ENCODE data around the gene AARS1. TPM values are rescaled to one million over a fixed set of nuclear protein-coding genes. Genes with fewer than 3 reads are reported as not detected.

Gene AARS1
- total and polyA plus RNA-seq, 2 of the 8 experiments (the other 6 are each of a cell fraction or from before 2014, with no cell fraction given): 130 to 235 TPM

DNA sequence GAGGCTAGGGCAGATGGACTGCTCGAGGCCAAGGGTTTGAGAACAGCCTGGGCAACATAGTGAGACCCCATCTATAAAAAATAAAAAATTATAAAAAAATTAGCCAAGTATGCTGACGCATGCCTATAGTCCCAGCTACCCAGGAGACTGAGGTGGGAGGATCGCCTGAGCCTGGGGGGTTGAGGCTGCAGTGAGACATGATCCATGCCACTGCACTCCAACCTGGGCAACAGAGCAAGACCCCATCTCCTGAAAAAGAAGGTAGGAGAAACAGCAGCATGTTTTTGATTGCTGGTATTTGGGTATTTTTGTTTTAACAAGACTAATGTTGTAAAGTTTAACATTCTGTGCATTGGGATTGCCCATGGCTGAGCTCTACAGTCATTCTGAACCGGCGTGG is 48.5 kb upstream of the AARS1 start:
- H3K4me1 ChIP-seq (replicated peaks in 1 of 4; ENCODE audit: control insufficient read depth in 3 of 4, insufficient read depth in 4 of 4, low read length in 3 of 4): no peaks in the 10 kb centered on the region; a peak in 1 of 7 replicates
- no peak for FAIRE-seq
- TF ChIP-seq RBBP5 (IDR thresholded peaks at IDR 0.05; ENCODE audit: borderline replicate concordance, low read depth, low read length) (no peak), EGR1 (IDR thresholded peaks at IDR 0.05; ENCODE audit: borderline replicate concordance, low read depth, low read length) (no peak), CEBPB (IDR thresholded peaks at IDR 0.05; ENCODE audit: low read depth, low read length) (no peak), CREB1 (IDR thresholded peaks at IDR 0.05) (no peak), FOSL1 (IDR thresholded peaks at IDR 0.05; ENCODE audit: insufficient read depth, low read depth, low read length) (no peak), TAF1 (IDR thresholded peaks at IDR 0.05; ENCODE audit: low read depth, low read length) (no peak)
- TF ChIP-seq, protein P1, sequence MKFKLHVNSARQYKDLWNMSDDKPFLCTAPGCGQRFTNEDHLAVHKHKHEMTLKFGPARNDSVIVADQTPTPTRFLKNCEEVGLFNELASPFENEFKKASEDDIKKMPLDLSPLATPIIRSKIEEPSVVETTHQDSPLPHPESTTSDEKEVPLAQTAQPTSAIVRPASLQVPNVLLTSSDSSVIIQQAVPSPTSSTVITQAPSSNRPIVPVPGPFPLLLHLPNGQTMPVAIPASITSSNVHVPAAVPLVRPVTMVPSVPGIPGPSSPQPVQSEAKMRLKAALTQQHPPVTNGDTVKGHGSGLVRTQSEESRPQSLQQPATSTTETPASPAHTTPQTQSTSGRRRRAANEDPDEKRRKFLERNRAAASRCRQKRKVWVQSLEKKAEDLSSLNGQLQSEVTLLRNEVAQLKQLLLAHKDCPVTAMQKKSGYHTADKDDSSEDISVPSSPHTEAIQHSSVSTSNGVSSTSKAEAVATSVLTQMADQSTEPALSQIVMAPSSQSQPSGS (IDR thresholded peaks at IDR 0.05; ENCODE audit: low read length): no peak

More for the DNA sequence above, 48.5 kb upstream of the AARS1 start:
- H3K79me2 ChIP-seq (ENCODE audit: control insufficient read depth in 1 of 2, insufficient read depth in 2 of 2, low read length in 2 of 2): no peaks in the 10 kb centered on the region
- H3K9ac ChIP-seq (replicated peaks in 1 of 4; ENCODE audit: extremely low read depth in 1 of 4, low read depth in 3 of 4, low read length in 3 of 4): no peak overlapping the region
- no peak overlapping the region for H3K27ac ChIP-seq (ENCODE audit: low read depth, low read length)
- H3K79me1 ChIP-seq (ENCODE audit: low read depth, low read length): no peaks in the 10 kb centered on the region
- H4K5ac ChIP-seq (ENCODE audit: insufficient read length, low read depth, low read length): no peak overlapping the region
- H2BK5ac ChIP-seq (ENCODE audit: low read depth, low read length): no peak overlapping the region
- no peaks in the 10 kb centered on the region for H3K9me3 ChIP-seq (ENCODE audit: insufficient read depth in 2 of 2, low read depth in 1 of 2, low read length in 1 of 2)
- no peak overlapping the region for H2AFZ ChIP-seq (ENCODE audit: low read length)
- H4K91ac ChIP-seq (replicated peaks; ENCODE audit: insufficient read length, low read length): no peak overlapping the region
- no peak overlapping the region for H3K56ac ChIP-seq (replicated peaks; ENCODE audit: insufficient read length, low read depth, low read length)
- no peak overlapping the region for H2BK12ac ChIP-seq (ENCODE audit: low read depth, low read length)
- H2BK120ac ChIP-seq (replicated peaks; ENCODE audit: low read depth, low read length): no peak overlapping the region
- H3K23me2 ChIP-seq (ENCODE audit: low read depth, low read length): no peaks in the 10 kb centered on the region
- H3K23ac ChIP-seq (ENCODE audit: insufficient read length): no peak overlapping the region
- DNase-seq (ENCODE audit: low read depth in 1 of 2, low spot score in 2 of 2): no peak
- 98% methylated on average over 5 of the region's 5 CpGs; no CpG with 5 or more reads in 1 of the 2 experiments for WGBS, 2 experiments (ENCODE audit: extremely low coverage in 1 of 2, insufficient coverage in 1 of 2, insufficient read length in 1 of 2, insufficient replicate concordance in 2 of 2, low coverage in 1 of 2, low lambda C conversion rate in 2 of 2, missing lambda C conversion rate in 1 of 2)
- H3K4ac ChIP-seq (replicated peaks; ENCODE audit: insufficient read length, low read depth, low read length): no peak overlapping the region
- no peak overlapping the region for H3K14ac ChIP-seq (ENCODE audit: insufficient read length)
- H2BK15ac ChIP-seq (ENCODE audit: low read length): no peak overlapping the region
- H3K36me3 ChIP-seq (ENCODE audit: control insufficient read depth in 2 of 4, insufficient read depth in 4 of 4, low read length in 3 of 4): peaks cover 13 to 24% (median 18%) of the 10 kb centered on the region in 4 experiments
- H4K20me1 ChIP-seq (replicated peaks in 1 of 2; ENCODE audit: control insufficient read depth in 1 of 2, insufficient read depth in 2 of 2, low read length in 2 of 2): no peaks in the 10 kb centered on the region
- POLR2A ChIA-PET (ENCODE audit: partially characterized antibody): interaction anchor here (0.6 kb wide), 1 partner anchor 19 kb away, joined by 3 read pairs; no protein-coding TSS in a partner anchor
- H3K4me3 ChIP-seq (ENCODE audit: extremely low read depth in 1 of 4, insufficient read depth in 2 of 4, low read depth in 3 of 4, low read length in 4 of 4): no peak overlapping the region
- no peak overlapping the region for H4K8ac ChIP-seq (ENCODE audit: extremely low read depth, insufficient read depth, low read length)
- H3K4me2 ChIP-seq (ENCODE audit: insufficient read depth in 1 of 2, low read depth in 2 of 2, low read length in 2 of 2): no peak overlapping the region
- H3K18ac ChIP-seq (ENCODE audit: extremely low read depth, low read length): no peak overlapping the region
- H3K27me3 ChIP-seq (replicated peaks in 1 of 4; ENCODE audit: control insufficient read depth in 3 of 4, extremely low read depth in 1 of 4, insufficient read depth in 3 of 4, low read length in 3 of 4): no peaks in the 10 kb centered on the region
- CTCF ChIA-PET (ENCODE audit: partially characterized antibody): interaction anchor here (1.4 kb wide), 1 partner anchor 32 kb away, joined by 3 read pairs; no protein-coding TSS in a partner anchor
- no peak overlapping the region for H2BK20ac ChIP-seq (ENCODE audit: low read length)
- H2AK5ac ChIP-seq (ENCODE audit: low read depth, low read length): no peak overlapping the region

Data from H1 (cell line).